ENCODE data around the gene LYPD8.

DNA sequence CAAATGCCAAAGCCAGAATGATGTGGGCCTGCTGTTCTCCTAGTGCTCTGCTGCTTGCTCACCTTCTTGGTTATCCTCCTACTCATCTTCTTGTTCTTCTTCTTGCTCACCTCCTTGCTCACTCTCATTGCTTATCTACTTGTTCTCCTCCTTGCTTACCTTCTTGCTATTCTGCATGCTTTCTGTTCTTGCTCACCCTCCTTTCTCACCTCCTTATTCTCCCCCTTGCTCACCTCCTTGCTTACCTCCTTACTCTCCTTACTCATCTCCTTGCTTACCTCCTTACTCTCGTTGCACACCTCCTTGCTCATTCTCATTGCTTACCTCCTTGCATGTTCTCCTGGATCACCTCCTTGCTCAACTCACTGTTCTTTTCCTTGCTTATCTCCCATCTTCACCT is 52.8 kb downstream of the LYPD8 start, which contains the start of gene OR14I1:
- TF ChIP-seq, protein P1, sequence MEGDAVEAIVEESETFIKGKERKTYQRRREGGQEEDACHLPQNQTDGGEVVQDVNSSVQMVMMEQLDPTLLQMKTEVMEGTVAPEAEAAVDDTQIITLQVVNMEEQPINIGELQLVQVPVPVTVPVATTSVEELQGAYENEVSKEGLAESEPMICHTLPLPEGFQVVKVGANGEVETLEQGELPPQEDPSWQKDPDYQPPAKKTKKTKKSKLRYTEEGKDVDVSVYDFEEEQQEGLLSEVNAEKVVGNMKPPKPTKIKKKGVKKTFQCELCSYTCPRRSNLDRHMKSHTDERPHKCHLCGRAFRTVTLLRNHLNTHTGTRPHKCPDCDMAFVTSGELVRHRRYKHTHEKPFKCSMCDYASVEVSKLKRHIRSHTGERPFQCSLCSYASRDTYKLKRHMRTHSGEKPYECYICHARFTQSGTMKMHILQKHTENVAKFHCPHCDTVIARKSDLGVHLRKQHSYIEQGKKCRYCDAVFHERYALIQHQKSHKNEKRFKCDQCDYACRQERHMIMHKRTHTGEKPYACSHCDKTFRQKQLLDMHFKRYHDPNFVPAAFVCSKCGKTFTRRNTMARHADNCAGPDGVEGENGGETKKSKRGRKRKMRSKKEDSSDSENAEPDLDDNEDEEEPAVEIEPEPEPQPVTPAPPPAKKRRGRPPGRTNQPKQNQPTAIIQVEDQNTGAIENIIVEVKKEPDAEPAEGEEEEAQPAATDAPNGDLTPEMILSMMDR (IDR thresholded peaks at IDR 0.05 in 4 of 5, conservative IDR thresholded peaks at IDR 0.05 in 1 of 5) = no peak
- no peak for TF ChIP-seq POLR2A (IDR thresholded peaks at IDR 0.05)
